ENCODE measurements around the gene PEX6. TPM values are rescaled to one million over a fixed set of nuclear protein-coding genes. Genes with fewer than 3 reads are reported as not detected.

PEX6 gene
- total and polyA plus RNA-seq, 2 of the 13 experiments (the other 11 are each of a cell fraction or from before 2014, with no cell fraction given) = 5.1 to 6.7 TPM

DNA sequence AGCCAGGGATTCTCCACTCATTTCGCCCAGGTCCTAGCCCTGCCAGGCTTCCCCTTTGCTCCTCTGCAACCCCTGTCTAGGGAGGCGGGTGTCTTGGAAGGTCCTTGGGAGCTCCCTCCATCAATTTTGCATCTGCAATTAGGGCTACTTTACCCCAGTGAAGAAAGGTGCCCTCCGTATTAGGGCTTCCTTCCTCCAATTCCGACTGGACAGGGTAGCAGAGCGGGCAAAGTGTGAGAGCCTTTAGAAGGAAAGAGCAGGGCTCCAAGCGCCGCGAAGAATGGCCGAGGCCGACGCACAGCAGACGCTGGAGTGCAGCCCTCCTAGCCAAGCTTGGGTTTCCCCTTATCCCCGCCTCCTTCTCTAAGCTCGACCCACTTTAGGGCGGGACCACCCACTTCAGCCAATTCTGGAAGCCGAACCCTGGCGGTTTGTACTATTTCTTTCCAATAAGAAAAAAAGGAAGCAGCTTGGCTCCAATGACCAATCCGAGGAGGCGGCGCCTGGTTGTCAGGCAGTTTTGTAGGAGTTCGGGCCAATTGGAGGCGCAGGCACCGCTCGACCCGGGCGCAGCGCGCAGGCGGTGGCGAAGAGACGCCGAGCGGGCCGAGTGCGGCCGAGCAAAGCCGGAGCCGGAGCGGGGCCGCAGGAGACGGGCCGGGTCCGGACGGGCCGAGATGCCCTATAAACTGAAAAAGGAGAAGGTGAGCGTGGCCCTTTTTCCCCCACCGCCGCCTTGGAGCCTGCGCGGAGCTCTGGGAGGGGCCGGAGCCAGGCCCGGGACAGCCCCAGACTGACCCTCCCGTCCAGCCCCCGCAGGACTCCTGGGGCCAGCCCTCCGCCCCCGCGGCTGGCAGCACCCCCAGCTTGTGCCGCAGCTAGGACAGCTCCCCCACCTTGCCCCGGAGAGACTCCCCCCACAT lies 5.3 kb upstream of the PEX6 start, which contains the start of gene PPP2R5D (continued):
- TF ChIP-seq, protein P1, sequence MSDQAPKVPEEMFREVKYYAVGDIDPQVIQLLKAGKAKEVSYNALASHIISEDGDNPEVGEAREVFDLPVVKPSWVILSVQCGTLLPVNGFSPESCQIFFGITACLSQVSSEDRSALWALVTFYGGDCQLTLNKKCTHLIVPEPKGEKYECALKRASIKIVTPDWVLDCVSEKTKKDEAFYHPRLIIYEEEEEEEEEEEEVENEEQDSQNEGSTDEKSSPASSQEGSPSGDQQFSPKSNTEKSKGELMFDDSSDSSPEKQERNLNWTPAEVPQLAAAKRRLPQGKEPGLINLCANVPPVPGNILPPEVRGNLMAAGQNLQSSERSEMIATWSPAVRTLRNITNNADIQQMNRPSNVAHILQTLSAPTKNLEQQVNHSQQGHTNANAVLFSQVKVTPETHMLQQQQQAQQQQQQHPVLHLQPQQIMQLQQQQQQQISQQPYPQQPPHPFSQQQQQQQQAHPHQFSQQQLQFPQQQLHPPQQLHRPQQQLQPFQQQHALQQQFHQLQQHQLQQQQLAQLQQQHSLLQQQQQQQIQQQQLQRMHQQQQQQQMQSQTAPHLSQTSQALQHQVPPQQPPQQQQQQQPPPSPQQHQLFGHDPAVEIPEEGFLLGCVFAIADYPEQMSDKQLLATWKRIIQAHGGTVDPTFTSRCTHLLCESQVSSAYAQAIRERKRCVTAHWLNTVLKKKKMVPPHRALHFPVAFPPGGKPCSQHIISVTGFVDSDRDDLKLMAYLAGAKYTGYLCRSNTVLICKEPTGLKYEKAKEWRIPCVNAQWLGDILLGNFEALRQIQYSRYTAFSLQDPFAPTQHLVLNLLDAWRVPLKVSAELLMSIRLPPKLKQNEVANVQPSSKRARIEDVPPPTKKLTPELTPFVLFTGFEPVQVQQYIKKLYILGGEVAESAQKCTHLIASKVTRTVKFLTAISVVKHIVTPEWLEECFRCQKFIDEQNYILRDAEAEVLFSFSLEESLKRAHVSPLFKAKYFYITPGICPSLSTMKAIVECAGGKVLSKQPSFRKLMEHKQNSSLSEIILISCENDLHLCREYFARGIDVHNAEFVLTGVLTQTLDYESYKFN (CRISPR knock-in tag; conservative IDR thresholded peaks at IDR 0.05) = no peak; the same call in 1 of the 2 replicates
- TF ChIP-seq MLLT10 (CRISPR knock-in tag; IDR thresholded peaks at IDR 0.05) = no peak
- no peak for TF ChIP-seq ZNF496 (CRISPR knock-in tag; IDR thresholded peaks at IDR 0.05; ENCODE audit: insufficient replicate concordance)
- TF ChIP-seq, protein P2, sequence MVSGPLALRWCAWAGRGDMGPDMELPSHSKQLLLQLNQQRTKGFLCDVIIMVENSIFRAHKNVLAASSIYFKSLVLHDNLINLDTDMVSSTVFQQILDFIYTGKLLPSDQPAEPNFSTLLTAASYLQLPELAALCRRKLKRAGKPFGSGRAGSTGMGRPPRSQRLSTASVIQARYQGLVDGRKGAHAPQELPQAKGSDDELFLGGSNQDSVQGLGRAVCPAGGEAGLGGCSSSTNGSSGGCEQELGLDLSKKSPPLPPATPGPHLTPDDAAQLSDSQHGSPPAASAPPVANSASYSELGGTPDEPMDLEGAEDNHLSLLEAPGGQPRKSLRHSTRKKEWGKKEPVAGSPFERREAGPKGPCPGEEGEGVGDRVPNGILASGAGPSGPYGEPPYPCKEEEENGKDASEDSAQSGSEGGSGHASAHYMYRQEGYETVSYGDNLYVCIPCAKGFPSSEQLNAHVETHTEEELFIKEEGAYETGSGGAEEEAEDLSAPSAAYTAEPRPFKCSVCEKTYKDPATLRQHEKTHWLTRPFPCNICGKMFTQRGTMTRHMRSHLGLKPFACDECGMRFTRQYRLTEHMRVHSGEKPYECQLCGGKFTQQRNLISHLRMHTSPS (CRISPR knock-in tag; IDR thresholded peaks at IDR 0.05; ENCODE audit: low read depth) = no peak
- TF ChIP-seq NPAS2 (CRISPR knock-in tag; IDR thresholded peaks at IDR 0.05; ENCODE audit: borderline replicate concordance) = no peak
- TF ChIP-seq ZNF788 (CRISPR knock-in tag; IDR thresholded peaks at IDR 0.05; ENCODE audit: borderline replicate concordance) = peak; percentile 53; the same call in 1 of the 2 replicates
- TF ChIP-seq, protein P3, sequence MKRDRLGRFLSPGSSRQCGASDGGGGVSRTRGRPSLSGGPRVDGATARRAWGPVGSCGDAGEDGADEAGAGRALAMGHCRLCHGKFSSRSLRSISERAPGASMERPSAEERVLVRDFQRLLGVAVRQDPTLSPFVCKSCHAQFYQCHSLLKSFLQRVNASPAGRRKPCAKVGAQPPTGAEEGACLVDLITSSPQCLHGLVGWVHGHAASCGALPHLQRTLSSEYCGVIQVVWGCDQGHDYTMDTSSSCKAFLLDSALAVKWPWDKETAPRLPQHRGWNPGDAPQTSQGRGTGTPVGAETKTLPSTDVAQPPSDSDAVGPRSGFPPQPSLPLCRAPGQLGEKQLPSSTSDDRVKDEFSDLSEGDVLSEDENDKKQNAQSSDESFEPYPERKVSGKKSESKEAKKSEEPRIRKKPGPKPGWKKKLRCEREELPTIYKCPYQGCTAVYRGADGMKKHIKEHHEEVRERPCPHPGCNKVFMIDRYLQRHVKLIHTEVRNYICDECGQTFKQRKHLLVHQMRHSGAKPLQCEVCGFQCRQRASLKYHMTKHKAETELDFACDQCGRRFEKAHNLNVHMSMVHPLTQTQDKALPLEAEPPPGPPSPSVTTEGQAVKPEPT (CRISPR knock-in tag; IDR thresholded peaks at IDR 0.05; ENCODE audit: low read depth) = no peak; the same call in 1 of the 2 replicates
- TF ChIP-seq, protein P4, sequence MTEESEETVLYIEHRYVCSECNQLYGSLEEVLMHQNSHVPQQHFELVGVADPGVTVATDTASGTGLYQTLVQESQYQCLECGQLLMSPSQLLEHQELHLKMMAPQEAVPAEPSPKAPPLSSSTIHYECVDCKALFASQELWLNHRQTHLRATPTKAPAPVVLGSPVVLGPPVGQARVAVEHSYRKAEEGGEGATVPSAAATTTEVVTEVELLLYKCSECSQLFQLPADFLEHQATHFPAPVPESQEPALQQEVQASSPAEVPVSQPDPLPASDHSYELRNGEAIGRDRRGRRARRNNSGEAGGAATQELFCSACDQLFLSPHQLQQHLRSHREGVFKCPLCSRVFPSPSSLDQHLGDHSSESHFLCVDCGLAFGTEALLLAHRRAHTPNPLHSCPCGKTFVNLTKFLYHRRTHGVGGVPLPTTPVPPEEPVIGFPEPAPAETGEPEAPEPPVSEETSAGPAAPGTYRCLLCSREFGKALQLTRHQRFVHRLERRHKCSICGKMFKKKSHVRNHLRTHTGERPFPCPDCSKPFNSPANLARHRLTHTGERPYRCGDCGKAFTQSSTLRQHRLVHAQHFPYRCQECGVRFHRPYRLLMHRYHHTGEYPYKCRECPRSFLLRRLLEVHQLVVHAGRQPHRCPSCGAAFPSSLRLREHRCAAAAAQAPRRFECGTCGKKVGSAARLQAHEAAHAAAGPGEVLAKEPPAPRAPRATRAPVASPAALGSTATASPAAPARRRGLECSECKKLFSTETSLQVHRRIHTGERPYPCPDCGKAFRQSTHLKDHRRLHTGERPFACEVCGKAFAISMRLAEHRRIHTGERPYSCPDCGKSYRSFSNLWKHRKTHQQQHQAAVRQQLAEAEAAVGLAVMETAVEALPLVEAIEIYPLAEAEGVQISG (CRISPR knock-in tag; IDR thresholded peaks at IDR 0.05) = peak; percentile 76; the same call in 1 of the 2 replicates
- TF ChIP-seq, protein P5, sequence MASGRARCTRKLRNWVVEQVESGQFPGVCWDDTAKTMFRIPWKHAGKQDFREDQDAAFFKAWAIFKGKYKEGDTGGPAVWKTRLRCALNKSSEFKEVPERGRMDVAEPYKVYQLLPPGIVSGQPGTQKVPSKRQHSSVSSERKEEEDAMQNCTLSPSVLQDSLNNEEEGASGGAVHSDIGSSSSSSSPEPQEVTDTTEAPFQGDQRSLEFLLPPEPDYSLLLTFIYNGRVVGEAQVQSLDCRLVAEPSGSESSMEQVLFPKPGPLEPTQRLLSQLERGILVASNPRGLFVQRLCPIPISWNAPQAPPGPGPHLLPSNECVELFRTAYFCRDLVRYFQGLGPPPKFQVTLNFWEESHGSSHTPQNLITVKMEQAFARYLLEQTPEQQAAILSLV (CRISPR knock-in tag; IDR thresholded peaks at IDR 0.05; ENCODE audit: borderline replicate concordance) = peak; percentile 17; the same call in 1 of the 2 replicates
- peak; percentile 91 for TF ChIP-seq ZFY (CRISPR knock-in tag; IDR thresholded peaks at IDR 0.05)
- peak; percentile 27 for TF ChIP-seq TEAD3 (CRISPR knock-in tag; optimal IDR thresholded peaks at IDR 0.05; ENCODE audit: borderline replicate concordance)
- TF ChIP-seq GATA4 (IDR thresholded peaks at IDR 0.05; ENCODE audit: borderline replicate concordance, low read depth) = peak; percentile 80; the same call in 1 of the 2 replicates
- no peak for TF ChIP-seq ZFP36L1 (CRISPR knock-in tag; IDR thresholded peaks at IDR 0.05)
- TF ChIP-seq, protein P6, sequence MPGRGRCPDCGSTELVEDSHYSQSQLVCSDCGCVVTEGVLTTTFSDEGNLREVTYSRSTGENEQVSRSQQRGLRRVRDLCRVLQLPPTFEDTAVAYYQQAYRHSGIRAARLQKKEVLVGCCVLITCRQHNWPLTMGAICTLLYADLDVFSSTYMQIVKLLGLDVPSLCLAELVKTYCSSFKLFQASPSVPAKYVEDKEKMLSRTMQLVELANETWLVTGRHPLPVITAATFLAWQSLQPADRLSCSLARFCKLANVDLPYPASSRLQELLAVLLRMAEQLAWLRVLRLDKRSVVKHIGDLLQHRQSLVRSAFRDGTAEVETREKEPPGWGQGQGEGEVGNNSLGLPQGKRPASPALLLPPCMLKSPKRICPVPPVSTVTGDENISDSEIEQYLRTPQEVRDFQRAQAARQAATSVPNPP (CRISPR knock-in tag; IDR thresholded peaks at IDR 0.05) = peak; percentile 80

All from HepG2 (cell line).